Fibroblast of pulmonary artery (primary cell): ENCODE results near the gene PNMA3.
"Not testable (repeated sequence)": the region's sequence is repeated elsewhere in the genome, so short reads cannot be mapped to it uniquely, and the experiment has no call there.

Source experiments
- DNase-seq: peaks from one replicate; pipeline ENCODE4 v3.0.0-alpha.2; 2010; ENCODE audit warnings: low read depth
- H3K4me3 ChIP-seq: replicated peaks from 2 replicates; pipeline ENCODE4 v1.5.1; 2011; ENCODE audit warnings: low read depth, mild to moderate bottlenecking, control low read depth, low read length, moderate library complexity
- CTCF ChIP-seq: IDR thresholded peaks from 2 replicates; pipeline ENCODE4 v1.5.1; 2011; ENCODE audit warnings: mild to moderate bottlenecking, control low read depth, low read length, inconsistent platforms; ENCODE audit errors: missing control alignments

The PNMA3 gene

GRCh38 chrX:153074935-153075334, 18.7 kb downstream of the PNMA3 start:
- no peak for DNase-seq
- H3K4me3 ChIP-seq, result no peak overlapping the region
- no peak for TF ChIP-seq CTCF

GRCh38 chrX:153075366-153075765, 19.1 kb downstream of the PNMA3 start:
- no peak for TF ChIP-seq CTCF
- H3K4me3 ChIP-seq, result no peak overlapping the region
- DNase-seq, result no peak

- H3K4me3 ChIP-seq, DNase-seq: not testable (repeated sequence)
These were observed 21.3 kb downstream of the PNMA3 start for GRCh38 chrX:153077437-153078135.

- not testable (repeated sequence) for DNase-seq, H3K4me3 ChIP-seq
These were observed 27.1 kb downstream of the PNMA3 start for GRCh38 chrX:153083238-153083923.

- no peak for DNase-seq
- H3K4me3 ChIP-seq, result no peak overlapping the region
- TF ChIP-seq CTCF, result no peak
These were observed 46.1 kb downstream of the PNMA3 start for GRCh38 chrX:153102418-153102817.

- not testable (repeated sequence) for DNase-seq, H3K4me3 ChIP-seq
These were observed 48.7 kb downstream of the PNMA3 start for GRCh38 chrX:153104959-153105358.

GRCh38 chrX:153106092-153106801, 50.0 kb downstream of the PNMA3 start:
- DNase-seq, H3K4me3 ChIP-seq: not testable (repeated sequence)
